NK-92 (cell line): Measurements from ENCODE around the gene DUOX2.
"Not testable (repeated sequence)": the region's sequence is repeated elsewhere in the genome, so short reads cannot be mapped to it uniquely, and the experiment has no call there.

Experiments
- DNase-seq: peaks from one replicate; lab custom pipeline; 2025; ENCODE audit not compliant: unreplicated experiment; lab: John Stamatoyannopoulos, UW

DUOX2 gene

DNA sequence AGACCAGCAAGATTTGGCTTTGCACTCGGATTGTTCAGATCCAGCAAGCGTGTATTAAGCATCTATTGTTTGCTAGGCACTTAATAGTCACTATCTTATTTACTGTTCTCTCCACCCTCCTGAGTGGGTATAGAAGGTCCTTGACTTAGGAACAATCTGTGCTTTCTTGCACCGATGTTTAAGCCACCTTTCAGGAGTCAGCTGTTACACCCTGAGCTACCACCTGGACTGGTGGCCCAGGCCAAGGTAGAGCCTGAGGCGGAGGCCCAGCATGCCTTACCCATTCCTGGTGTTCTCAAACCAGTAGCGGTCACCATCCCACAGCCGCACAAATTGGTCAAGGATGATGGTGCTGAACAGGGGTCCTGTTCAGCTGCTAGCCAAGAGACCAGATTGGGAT is 25.8 kb upstream of the DUOX2 start:
- DNase-seq = no peak

DNA sequence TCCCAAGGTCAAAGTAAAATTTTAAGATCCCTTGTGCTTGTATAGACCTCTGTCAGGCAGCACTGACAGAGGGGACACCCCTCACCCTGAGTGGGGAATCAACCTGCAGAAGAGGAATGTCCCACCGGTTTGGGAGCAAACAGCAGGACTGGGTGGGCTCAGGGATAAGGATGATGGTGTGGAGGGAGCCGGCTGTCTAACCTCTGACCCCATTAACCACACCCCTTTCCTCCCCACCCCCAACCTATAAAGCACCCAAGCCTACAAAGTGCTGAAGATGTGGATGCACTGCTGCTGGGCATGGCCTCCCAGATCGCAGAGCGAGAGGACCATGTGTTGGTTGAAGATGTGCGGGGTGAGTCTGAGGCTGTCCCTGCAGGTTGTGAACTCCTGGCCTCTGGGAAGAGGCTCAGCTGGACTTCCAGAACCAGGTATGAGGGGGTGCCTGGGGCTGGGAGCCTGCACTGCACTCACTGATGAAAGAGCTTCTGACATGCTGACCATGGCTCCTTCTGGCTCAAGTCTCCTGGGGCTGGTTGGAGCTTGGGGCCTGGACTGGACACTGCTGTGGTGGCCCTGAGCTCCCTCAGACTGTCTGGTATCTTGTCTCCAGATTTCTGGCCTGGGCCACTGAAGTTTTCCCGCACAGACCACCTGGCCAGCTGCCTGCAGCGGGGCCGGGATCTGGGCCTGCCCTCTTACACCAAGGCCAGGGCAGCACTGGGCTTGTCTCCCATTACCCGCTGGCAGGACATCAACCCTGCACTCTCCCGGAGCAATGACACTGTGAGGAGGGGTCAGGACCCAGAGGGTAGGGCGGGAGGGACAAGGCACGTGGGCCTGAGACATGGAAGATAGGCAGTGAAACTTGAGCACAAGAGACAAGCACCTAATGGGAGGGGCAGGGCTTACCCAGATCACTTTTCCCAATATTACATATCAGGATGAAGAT is 25.1 kb upstream of the DUOX2 start:
- DNase-seq = no peak

DNA sequence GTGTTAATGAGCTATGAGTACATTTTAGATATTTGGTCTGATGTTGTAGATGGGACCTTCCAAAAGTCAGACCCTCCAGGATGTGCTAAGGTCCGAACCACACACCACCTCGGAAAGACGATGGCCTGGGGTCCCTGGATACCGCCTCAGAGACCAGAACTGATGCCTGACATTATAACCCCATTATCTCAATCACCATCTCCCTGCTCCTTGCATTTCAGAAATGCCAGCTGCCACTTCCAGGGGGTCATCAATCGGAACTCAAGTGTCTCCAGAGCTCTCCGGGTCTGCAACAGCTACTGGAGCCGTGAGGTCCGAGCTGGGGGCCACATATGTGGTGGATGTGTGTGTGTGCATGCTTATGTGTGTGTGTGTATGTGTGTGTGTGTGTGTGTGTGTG is 23.7 kb upstream of the DUOX2 start:
- no peak for DNase-seq

DNA sequence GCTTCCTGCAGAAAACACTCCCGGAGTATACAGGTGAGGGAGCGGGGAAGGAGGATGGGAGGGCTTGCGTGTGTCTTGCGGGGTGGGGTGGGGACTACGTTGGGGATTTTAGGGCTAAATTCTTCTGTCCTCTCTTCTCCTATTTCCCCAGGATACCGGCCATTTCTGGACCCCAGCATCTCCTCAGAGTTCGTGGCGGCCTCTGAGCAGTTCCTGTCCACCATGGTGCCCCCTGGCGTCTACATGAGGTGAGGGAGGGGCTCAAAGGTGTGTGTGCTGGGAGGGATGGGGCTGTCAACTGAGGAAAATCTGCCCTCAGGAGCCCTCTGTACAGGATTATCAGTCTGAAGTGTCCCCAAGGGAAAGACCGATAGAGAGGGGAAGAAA is 22.4 kb upstream of the DUOX2 start:
- DNase-seq = no peak

DNA sequence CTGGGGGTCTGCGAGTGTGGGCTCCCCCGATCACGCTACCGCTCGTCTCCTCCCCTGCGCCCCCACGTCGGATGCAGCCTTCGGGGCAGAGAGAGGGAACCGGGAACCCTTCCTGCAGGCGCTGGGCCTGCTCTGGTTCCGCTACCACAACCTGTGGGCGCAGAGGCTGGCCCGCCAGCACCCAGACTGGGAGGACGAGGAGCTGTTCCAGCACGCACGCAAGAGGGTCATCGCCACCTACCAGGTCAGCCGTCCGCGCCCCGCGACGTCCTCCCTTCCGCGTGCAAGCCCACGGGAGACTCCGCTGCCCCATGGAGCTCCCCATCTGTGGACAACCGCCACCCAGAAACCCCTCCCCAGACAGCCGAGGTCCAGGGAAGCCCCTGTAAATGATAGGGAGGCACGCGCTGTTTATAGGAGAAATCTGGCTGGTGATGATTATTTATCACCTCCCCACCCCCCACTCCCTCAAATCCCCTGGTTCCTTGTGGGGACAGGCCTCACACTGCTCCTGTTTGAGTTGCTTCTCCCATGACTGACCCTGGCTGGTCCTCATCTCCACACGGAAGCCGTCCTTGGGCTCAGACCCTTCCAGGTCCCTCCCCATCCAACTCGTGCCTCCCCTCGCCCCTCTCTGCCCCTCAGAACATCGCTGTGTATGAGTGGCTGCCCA is 21.9 kb upstream of the DUOX2 start:
- not testable (repeated sequence) for DNase-seq

DNA sequence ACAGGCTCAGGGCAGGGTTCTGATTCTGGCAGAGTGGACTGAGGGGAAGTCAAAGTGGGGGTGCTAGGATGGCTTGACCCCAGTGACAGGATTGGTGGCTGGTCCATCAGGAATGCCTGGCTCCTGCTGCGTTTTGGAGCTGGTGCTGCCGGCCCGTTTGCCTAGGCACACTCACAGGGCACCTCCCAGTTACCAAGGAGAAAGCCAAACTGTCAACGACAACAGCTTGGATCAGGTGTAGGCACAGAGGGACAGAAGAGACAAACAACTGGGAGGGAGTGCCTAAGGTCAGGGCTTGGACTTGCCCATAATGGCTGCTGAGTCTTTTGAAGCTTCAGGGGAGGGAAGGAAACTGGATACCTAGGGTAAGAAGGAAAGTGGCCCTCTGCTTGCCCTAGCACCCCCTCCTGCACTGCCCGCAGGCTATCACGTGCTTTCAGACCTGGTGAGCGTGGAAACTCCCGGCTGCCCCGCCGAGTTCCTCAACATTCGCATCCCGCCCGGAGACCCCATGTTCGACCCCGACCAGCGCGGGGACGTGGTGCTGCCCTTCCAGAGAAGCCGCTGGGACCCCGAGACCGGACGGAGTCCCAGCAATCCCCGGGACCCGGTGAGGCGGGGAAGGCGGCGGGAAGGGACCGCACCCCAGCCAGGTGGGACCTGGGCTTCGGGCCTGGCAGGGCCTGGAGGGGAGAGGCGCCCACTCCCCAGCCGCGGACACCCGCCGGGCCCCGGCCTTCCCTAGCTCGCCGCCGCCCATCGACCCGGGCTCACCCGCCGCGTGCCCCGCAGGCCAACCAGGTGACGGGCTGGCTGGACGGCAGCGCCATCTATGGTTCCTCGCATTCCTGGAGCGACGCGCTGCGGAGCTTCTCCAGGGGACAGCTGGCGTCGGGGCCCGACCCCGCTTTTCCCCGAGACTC is 21.0 kb upstream of the DUOX2 start:
- no peak for DNase-seq

DNA sequence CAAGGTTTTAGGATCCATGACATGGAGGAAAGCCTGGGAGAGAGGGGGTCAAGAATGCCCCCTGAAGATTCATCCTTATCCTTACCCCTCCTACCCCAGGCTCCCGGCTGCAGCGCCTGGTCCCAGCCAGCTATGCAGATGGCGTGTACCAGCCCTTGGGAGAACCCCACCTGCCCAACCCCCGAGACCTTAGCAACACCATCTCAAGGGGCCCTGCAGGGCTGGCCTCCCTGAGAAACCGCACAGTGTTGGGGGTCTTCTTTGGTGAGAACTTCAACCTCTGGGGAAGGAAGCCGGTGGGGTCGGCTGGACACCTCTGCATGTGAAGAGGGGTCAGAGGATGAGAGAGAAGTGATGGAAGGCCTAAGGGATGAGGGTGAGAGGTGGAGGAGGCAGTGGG is 20.1 kb upstream of the DUOX2 start:
- DNase-seq = no peak

DNA sequence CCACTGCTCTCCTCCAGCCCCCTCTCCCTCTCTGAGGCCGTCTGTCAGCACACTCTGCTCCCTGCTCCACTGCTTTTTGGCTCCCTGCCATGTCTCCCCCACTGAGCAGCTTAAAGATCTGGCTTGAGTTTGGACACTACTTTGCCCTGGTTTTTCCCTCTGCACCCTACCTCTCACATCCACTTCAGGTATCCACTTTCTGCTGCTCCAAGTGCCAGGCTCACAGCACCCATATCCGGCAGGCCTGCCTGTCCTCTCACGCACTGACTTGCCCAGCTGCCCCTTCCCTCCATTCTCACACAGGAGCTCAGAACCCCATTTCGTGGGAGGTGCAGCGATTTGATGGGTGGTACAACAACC is 19.6 kb upstream of the DUOX2 start:
- DNase-seq = no peak

DNA sequence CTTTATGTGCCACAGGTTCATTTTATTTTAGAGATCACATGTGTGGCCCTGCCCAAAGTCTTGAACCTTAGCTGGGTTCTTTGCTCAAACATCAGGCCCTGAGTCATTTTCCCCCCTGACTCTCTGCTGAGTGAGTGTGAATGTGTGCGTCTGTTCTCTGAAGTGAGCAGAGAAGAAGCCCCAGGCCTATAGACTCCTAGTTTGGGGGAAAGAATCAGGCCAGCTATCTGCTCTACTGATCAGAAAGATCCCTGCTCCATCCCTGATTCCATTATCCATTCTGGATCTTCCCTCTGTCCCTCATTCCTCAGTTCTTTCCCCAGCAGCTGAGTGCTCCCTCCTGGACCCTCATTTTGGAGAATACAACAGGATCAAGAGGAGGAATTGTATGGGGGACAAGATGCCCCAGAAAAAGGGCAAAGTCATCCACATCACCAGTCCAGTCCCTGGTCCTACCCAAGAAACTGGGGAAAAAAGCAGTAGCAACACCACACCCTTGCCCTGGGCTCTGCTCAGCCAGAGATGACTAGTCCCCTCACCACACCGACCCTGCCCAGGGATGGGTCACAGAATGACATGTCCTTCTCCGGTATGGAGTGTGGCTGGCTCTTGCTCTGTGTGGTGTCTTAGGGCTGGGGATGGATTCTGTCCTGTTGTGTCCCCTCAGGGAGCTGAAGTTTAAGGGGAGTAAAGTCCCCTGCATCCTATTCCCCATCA is 19.0 kb upstream of the DUOX2 start:
- no peak for DNase-seq

DNA sequence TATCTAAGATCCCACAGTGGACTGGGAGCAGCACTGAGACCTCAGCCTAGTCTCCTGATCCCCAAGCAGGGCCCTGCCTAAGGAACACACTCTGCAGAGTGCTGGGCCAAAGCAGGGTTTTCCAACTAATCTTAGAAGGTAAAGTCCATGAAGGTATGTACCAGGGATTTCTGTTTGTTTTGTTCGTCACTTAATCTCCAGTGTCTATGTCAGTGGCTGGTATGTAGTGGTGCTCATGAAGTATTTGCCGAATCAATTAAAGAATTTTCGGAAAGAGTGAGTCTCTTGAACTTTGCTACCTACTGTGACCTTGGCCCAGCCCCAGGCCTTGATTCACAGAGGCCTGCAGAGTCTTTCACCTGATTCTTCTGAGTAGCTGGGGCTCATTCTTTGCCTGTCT is 17.5 kb upstream of the DUOX2 start:
- DNase-seq = no peak

DNA sequence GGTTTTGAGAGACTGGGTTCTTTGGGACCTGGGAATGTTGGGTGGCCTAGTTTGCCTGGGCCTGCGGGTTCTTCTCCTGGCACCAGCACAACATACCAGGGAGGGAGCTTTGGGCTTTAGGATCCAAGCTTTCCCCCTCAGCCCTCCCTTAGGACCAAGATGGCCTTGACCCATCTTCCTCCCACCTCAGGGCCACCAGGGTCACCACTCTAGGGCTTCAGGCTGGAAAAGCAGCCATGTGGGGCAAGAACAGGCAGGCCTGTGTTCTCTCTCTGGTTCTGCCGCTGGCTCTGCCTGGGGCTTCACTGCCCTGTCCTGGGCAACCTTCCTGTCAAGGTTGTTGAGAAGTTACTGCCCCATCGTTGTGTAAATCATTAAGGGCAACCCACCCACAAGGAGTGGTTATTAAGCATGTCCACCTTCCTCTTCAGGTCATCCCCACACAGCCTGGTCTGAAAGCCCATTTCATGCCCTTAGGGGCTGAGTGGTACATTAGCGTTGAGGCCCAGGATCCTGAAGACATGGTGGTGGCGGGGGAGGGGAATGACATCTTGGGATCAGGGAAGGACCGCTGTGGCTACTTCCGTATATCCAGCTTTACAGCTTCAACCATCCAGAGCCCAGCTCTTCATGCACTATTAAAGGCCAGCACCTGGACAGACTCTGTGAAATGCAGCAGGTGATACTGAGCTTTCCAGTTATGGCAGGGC is 16.5 kb upstream of the DUOX2 start:
- DNase-seq = no peak

DNA sequence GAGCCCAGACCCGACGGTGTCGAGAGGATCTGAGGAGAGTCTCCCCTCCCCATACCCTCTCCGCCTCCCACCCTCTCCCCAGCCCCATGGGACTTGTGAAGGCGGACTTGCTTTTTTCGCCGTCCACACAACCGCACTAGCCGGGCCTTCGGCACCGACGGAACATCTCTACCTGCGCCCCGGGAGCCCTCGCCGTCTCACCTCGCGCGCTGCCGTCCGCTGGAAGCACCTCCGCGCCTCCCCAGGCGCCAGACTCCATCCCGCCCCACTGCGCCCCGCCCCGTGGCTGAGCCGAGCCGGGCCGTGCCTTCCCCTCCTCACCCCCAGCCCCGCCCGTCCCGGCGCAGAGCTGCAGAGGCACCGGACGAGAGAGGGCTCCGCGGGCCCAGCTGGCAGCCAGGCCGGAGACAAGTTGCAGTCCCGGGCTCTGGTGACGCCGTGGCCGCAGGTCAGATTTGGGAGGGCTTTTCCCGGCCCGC is 15.7 kb upstream of the DUOX2 start, which contains the start of the genes DUOX1 and DUOXA1:
TSS of gene DUOX1 (plus strand) at position 344 of the 479 bp plus-strand sequence. CDS start 1,973 bp downstream, outside the sequence.
TSS of gene DUOXA1 (minus strand) at position 229 of the 479 bp plus-strand sequence. CDS start 6,865 bp downstream, outside the sequence.
- no peak for DNase-seq

DNA sequence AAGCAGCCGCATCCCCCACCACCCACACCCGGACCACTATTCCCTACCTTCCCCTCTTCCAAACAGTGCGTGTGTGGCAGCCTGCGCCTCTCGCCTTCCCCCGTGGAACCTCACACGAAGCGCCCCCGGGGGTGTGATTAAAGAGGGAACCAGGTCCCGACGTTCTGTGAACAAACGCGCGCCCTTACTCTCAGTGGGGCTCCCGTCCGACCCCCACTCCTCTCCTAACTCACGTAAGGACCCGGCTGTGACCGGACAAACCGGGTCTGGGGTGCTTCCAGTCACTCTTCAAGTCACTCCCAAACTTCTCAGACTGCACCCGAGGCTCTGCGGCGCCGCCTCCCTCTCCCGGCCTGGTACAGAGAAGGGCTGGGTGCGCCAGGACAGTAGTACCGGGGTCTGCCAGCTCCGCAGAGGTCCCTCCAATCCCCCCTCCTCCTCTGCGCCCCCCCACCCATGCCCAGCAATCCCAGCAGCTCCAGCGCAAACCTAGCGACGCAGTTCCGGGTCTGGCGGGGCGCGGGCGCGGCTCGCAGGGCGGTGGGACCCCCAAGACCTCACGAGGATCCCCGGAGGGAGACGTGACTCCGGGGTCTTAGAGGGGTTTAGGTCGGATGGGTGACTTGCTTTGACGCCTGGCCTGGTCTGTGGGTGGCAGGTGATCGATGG is 15.1 kb upstream of the DUOX2 start:
- DNase-seq = no peak

DNA sequence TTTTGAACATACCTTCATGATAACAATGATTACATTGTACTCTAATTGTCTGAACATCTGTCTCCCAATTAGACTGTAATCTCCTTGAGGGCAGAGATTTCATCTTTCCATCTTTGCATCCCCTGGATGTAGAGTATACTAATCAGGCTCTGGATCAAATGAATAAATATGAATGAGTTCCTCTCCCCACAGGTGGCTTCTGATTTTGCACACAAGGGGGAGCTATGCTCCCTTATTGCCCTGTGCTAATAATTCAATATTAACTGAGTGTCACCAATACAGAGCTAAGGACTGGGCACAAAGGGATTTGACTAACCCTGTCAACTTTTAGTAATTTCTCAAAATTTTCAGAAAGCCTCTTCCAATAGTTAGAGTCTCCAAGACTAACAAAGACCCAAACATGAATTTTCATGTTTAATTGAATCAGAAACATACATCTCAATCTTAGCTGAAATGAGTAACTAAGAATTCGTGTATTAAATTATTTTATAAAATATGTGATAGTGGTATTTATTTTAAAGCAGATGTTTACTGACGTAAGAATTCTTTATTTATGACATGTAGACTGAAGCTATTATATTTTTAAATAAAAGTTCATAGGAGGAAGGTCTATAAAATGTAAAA is 12.7 kb upstream of the DUOX2 start:
- DNase-seq = no peak

DNA sequence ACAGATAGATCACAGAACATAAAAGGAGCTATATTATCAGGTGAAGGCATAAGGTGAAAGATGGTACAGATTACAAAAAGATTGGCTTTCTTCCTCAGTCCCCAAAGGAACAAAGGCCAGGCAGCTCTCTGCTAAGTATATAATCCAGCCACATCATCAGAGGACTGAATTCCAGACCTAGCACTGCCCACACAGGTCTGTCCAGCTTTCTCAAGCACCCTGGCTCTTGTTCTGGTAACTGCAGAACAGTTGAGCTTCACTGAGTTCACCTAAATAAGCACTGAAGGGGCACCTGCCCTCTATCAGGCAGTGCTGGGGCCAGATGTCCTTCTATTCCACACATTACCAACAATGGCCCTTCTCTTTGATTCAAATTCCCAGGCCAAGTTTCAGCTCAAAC is 9.4 kb upstream of the DUOX2 start:
- no peak for DNase-seq

DNA sequence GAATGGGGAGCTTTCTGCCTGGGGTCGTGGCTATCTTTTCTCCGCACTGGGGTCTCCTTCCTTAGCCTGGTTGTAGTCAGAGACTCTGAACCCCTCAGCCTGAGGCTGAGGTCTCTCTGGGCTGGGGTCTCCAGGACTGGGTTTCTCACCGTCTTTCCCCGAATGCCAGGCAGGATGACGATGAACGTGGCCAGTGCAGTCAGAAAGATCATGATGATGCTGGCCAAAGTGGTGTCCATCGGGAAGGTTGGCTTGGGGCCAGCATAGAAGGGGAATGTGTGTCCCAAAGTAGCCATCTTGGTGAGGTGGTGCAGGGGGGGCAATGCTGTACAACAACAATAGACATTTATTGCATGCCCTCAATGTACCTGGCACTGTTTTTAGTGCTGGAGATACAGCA is 8.7 kb upstream of the DUOX2 start:
- no peak for DNase-seq

DNA sequence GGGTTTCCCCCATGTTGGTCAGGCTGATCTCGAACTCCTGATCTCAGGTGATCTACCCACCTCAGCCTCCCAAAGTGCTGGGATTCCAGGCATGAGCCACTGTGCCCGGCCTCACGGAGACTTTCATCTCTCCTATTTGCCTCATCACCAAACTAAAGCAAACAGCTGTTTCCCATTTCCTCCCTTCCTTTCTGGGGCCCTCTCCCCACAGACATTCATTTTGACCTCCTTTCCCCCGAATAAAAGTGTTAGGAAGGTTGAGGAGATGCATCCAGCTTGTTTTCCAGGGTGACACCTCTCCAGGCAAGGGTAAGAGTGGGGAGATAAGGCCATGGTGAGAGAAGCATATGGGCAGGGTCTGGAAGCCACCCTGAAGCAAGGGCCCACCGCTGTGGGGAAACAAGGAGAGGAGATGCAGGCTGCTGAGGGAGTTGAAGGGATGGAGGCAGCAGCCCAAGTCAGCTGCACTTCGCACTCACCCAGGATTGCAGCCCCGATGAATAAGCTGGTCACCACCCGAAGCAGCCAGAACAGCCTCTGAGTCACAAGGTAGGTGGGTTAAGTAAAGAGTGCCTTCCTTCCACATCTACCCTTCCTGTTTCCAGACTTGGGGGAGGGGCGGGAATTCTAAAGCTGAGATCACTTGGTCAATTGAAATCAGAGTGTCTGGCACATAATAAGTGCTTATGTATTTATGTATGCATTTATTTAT is 7.9 kb upstream of the DUOX2 start:
- no peak for DNase-seq

DNA sequence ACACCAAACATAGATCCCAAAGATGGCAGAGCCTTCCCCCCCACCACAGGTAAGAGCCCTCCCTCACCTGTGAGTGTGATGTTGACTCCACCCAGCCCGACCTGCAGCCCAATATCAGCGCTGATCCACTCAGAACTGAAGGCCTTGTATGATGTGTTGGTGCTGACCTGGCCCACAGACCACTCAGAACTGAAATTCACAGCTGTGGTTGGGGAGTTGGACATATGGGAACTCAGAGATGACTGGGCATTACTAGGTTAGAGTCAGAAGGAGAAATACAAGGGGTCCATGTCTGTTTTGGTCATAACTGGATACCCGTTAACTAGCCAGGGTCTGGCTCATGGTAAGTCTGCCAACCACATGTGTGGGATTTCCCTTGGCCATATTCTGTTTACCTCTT is 7.0 kb upstream of the DUOX2 start:
- no peak for DNase-seq
